SU-DHL-6 (cell line): Measurements from ENCODE around the gene TIRAP.
A peak's percentile ranks its signal among the peaks of the same experiment; 100 is the strongest.

ENCODE experiments used
- H2AFZ ChIP-seq: fragments of 200-600 bp; sonication (generic); 2 replicates; pipeline ENCODE4 v1.6.1; 2014; ENCODE audit warnings: low read depth, mild to moderate bottlenecking, moderate library complexity, mixed read lengths, antibody characterized with exemption, low read length; ENCODE audit not compliant: severe bottlenecking
- H3F3A ChIP-seq: fragments of 200-600 bp; shearing (Covaris generic); 2 replicates; pipeline ENCODE4 v1.6.0; 2016; ENCODE audit warnings: antibody characterized with exemption, mild to moderate bottlenecking; ENCODE audit not compliant: insufficient read depth
- H3K27ac ChIP-seq: fragments of 200-600 bp; sonication (generic); 2 replicates; pipeline ENCODE4 v1.5.1; 2016; ENCODE audit warnings: low read depth, mild to moderate bottlenecking, low read length, moderate library complexity, mixed read lengths
- H3K27me3 ChIP-seq: fragments of 200-600 bp; sonication (generic), shearing (Covaris generic); 2 replicates; pipeline ENCODE4 v1.6.0; 2014; ENCODE audit warnings: mild to moderate bottlenecking, low read length
- H3K36me3 ChIP-seq: fragments of 200-600 bp; sonication (generic); 2 replicates; pipeline ENCODE4 v1.6.1; 2014; ENCODE audit warnings: mild to moderate bottlenecking, low read length, mixed read lengths
- H3K4me2 ChIP-seq: fragments of 300-600, 200-600 bp; shearing (Covaris generic), sonication (generic); 2 replicates; pipeline ENCODE4 v1.6.0; 2014; ENCODE audit warnings: low read length, low read depth, mild to moderate bottlenecking; ENCODE audit not compliant: poor library complexity, severe bottlenecking
- H3K4me3 ChIP-seq: fragments of 200-600 bp; sonication (generic); 2 replicates; pipeline ENCODE4 v1.5.1; 2014; ENCODE audit warnings: antibody characterized with exemption, low read length, mild to moderate bottlenecking, mixed read lengths; ENCODE audit not compliant: insufficient read depth, poor library complexity, severe bottlenecking
- H3K79me2 ChIP-seq: fragments of 200-600 bp; sonication (generic); 2 replicates; pipeline ENCODE4 v1.6.1; 2014; ENCODE audit warnings: mild to moderate bottlenecking, low read length, moderate library complexity; ENCODE audit not compliant: insufficient read depth
- H3K9ac ChIP-seq: fragments of 200-600 bp; sonication (generic); 2 replicates; pipeline ENCODE4 v1.7.0; 2014; ENCODE audit warnings: mild to moderate bottlenecking, low read length
- H3K9me2 ChIP-seq: fragments of 200-600 bp; sonication (generic); replicated peaks from 2 replicates; pipeline ENCODE4 v1.6.1; 2014; ENCODE audit warnings: low read length; ENCODE audit not compliant: insufficient read depth
- H3K9me3 ChIP-seq: fragments of 200-600 bp; sonication (generic); 2 replicates; pipeline ENCODE4 v1.6.1; 2014; ENCODE audit warnings: low read length, mixed read lengths; ENCODE audit not compliant: insufficient read depth
- H4K20me1 ChIP-seq: fragments of 200-600 bp; sonication (generic); 2 replicates; pipeline ENCODE4 v1.6.1; 2014; ENCODE audit warnings: low read depth, mild to moderate bottlenecking, antibody characterized with exemption, low read length, moderate library complexity, mixed read lengths
- EZH2phosphoT487 ChIP-seq: fragments of 200-600 bp; sonication (generic), shearing (Covaris generic); conservative IDR thresholded peaks from 2 replicates; pipeline ENCODE4 v1.6.1; 2018; ENCODE audit warnings: mild to moderate bottlenecking, antibody characterized with exemption, low read length, moderate library complexity, mixed read lengths
- TF ChIP-seq, protein P1 (sequence below): fragments of 200-600 bp; sonication (generic); IDR thresholded peaks from one replicate; pipeline ENCODE4 v1.5.1; 2017; ENCODE audit warnings: antibody characterized with exemption, mild to moderate bottlenecking, low read length, moderate library complexity; ENCODE audit not compliant: insufficient read depth, poor library complexity, severe bottlenecking

The TIRAP gene

DNA sequence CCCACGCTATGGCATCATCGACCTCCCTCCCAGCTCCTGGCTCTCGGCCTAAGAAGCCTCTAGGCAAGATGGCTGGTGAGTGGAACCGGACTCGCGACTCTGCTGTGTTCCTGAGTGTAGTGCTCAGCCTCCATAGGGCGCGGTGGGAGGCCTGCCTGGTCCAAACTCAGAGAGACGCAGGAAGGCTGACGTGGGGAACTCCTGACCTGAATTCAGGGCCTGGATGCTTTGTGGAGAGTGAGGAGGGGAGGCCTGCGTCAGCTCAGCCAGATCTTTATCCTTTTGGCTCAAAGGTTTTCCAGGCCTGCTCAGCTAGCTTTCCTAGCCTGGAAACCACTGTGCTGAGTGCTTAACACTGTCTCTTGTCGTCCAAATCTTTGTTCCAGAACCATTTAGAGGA is 8.0 kb downstream of the TIRAP start:
- no peak overlapping the region for H2AFZ ChIP-seq
- H3F3A ChIP-seq = no peaks in the 10 kb centered on the region
- no peak overlapping the region for H3K4me3 ChIP-seq
- H4K20me1 ChIP-seq = no peaks in the 10 kb centered on the region
- H3K36me3 ChIP-seq = no peaks in the 10 kb centered on the region
- no peak for TF ChIP-seq EZH2phosphoT487
- TF ChIP-seq, protein P1, sequence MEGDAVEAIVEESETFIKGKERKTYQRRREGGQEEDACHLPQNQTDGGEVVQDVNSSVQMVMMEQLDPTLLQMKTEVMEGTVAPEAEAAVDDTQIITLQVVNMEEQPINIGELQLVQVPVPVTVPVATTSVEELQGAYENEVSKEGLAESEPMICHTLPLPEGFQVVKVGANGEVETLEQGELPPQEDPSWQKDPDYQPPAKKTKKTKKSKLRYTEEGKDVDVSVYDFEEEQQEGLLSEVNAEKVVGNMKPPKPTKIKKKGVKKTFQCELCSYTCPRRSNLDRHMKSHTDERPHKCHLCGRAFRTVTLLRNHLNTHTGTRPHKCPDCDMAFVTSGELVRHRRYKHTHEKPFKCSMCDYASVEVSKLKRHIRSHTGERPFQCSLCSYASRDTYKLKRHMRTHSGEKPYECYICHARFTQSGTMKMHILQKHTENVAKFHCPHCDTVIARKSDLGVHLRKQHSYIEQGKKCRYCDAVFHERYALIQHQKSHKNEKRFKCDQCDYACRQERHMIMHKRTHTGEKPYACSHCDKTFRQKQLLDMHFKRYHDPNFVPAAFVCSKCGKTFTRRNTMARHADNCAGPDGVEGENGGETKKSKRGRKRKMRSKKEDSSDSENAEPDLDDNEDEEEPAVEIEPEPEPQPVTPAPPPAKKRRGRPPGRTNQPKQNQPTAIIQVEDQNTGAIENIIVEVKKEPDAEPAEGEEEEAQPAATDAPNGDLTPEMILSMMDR = no peak
- H3K4me2 ChIP-seq = no peak overlapping the region
- H3K27me3 ChIP-seq = no peaks in the 10 kb centered on the region
- H3K9ac ChIP-seq = no peak overlapping the region
- no peak overlapping the region for H3K27ac ChIP-seq
- no peaks in the 10 kb centered on the region for H3K9me3 ChIP-seq
- H3K79me2 ChIP-seq = no peaks in the 10 kb centered on the region
- H3K9me2 ChIP-seq = no peaks in the 10 kb centered on the region

DNA sequence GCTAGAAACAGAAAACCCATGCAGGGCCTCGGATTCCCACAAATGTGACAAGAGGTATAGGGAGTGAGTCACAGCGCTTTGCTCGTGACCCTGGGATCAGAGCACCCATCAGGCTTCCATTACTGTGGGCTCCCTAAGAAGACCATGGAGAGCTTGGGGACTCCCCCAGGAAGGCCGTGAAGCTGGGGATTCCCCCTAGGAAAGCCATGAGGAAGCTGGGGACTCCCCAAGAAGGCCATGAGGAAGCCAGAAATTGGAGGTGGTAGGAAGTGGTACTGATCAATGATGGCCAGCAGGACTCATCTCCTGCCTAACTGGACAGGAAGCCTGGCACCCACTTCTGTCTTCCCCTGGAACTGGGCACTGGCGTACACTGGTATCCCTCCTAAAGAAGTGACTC is 10.8 kb downstream of the TIRAP start:
- no peak overlapping the region for H3K27ac ChIP-seq
- no peaks in the 10 kb centered on the region for H3K79me2 ChIP-seq
- H4K20me1 ChIP-seq = no peaks in the 10 kb centered on the region
- no peak overlapping the region for H3K4me3 ChIP-seq
- no peak for TF ChIP-seq EZH2phosphoT487
- no peak overlapping the region for H2AFZ ChIP-seq
- no peaks in the 10 kb centered on the region for H3K9me2 ChIP-seq
- H3K36me3 ChIP-seq = no peaks in the 10 kb centered on the region
- no peaks in the 10 kb centered on the region for H3K9me3 ChIP-seq
- H3F3A ChIP-seq = no peaks in the 10 kb centered on the region
- no peak overlapping the region for H3K4me2 ChIP-seq
- no peaks in the 10 kb centered on the region for H3K27me3 ChIP-seq
- H3K9ac ChIP-seq = no peak overlapping the region

DNA sequence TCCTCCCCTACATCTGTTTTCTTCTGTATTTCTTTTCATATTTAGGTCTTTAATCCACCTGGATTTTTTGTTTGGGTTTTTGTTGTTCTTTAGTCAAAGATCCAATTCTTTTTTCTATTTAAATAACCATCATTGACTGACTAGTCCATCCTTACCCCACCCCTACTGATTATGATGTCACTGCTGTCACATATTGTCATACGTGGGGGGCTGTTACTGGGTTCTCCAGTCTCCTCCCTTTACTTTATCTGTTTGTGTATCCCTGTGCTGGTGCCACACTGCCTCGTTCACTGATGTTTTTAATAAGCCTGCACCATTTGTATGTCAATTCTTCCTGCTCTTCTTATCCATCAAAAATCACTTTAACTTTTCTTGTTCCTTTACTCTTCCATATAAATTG is 14.1 kb downstream of the TIRAP start:
- Histone ChIP-seq H3K79me2 (no peaks in the 10 kb centered on the region), H3K27me3 (no peaks in the 10 kb centered on the region), H3K9me2 (no peaks in the 10 kb centered on the region), H2AFZ (no peak overlapping the region), H3K9ac (no peak overlapping the region), H3K27ac (no peak overlapping the region), H4K20me1 (no peaks in the 10 kb centered on the region), H3K36me3 (no peaks in the 10 kb centered on the region), H3K4me2 (no peak overlapping the region), H3F3A (no peaks in the 10 kb centered on the region), H3K9me3 (no peaks in the 10 kb centered on the region), H3K4me3 (no peak overlapping the region)
- TF ChIP-seq, protein P1 = no peak
- no peak for TF ChIP-seq EZH2phosphoT487

DNA sequence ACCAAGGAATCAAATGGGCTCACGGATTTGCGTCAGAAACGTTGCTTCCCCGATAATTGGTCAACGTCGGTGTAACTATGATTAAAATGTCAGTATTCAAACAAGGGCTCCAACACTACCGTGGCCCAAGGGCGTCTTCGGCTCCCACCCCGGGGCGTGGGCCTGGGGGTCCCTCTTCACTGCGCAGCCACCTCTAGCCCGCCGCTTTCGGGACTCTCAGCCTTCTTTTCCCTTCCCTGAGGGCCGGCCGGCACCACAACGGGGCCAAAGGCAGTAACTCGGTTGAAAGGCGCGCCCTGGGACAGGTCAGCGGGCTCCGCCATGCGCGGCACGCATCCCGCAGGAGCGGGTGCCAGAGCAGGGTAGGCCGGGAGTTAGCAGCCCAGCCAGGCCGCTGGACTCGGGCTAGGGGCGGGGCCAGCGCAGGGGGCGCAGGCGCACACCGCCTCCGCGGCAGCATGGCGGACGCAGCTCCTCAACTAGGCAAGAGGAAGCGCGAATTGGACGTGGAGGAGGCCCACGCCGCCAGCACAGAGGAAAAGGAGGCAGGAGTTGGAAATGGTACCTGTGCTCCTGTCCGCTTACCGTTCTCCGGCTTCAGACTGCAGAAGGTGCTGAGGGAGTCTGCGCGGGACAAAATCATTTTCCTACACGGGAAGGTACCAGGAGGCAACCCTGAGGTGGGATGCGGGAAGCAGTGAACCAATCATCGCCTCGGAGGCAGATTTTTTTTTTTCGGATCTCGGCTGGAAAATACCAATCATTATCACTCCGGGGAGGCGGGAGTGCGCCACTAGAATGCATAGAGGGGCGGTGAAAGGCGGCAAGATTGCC is 20.9 kb downstream of the TIRAP start, which contains the start of gene DCPS:
TSS of gene DCPS (plus strand) at position 438 of the 834 bp plus-strand sequence. CDS start at position 459, 21 bp downstream.
- TF ChIP-seq, protein P1 = no peak
- TF ChIP-seq EZH2phosphoT487 = no peak
- Histone ChIP-seq H3K79me2 (peaks cover 8% of the 10 kb centered on the region), H3K9me3 (no peaks in the 10 kb centered on the region), H3F3A (no peaks in the 10 kb centered on the region), H3K27me3 (no peaks in the 10 kb centered on the region), H3K27ac (peak within 1 kb of the TSS; percentile 64), H4K20me1 (no peaks in the 10 kb centered on the region), H3K9ac (peak within 1 kb of the TSS; percentile 91), H3K36me3 (no peaks in the 10 kb centered on the region), H3K9me2 (no peaks in the 10 kb centered on the region), H3K4me2 (peak within 1 kb of the TSS; percentile 78), H3K4me3 (peak within 1 kb of the TSS; percentile 80), H2AFZ (peak within 1 kb of the TSS; percentile 90)
